IPS-15b (cell line): Measurements from ENCODE around the gene SLC38A1.

Source experiments
- H3K27me3 ChIP-seq: one replicate; pipeline ENCODE4 v1.6.1; 2013; ENCODE audit warnings: low read length; ENCODE audit not compliant: control insufficient read depth, insufficient read depth
- H3K36me3 ChIP-seq: one replicate; pipeline ENCODE4 v1.6.1; 2013; ENCODE audit warnings: low read length; ENCODE audit not compliant: control insufficient read depth, insufficient read depth
- H3K4me1 ChIP-seq: one replicate; pipeline ENCODE4 v1.6.1; 2013; ENCODE audit warnings: mild to moderate bottlenecking, low read length; ENCODE audit not compliant: control insufficient read depth, insufficient read depth
- H3K4me3 ChIP-seq: one replicate; pipeline ENCODE4 v1.5.1; 2013; ENCODE audit warnings: low read depth, low read length
- H3K9ac ChIP-seq: one replicate; pipeline ENCODE4 v1.6.1; 2013; ENCODE audit warnings: low read depth, mild to moderate bottlenecking, low read length
- H3K9me3 ChIP-seq: one replicate; pipeline ENCODE4 v1.6.1; 2013; ENCODE audit warnings: mild to moderate bottlenecking, low read length; ENCODE audit not compliant: control insufficient read depth, insufficient read depth

Gene SLC38A1

DNA sequence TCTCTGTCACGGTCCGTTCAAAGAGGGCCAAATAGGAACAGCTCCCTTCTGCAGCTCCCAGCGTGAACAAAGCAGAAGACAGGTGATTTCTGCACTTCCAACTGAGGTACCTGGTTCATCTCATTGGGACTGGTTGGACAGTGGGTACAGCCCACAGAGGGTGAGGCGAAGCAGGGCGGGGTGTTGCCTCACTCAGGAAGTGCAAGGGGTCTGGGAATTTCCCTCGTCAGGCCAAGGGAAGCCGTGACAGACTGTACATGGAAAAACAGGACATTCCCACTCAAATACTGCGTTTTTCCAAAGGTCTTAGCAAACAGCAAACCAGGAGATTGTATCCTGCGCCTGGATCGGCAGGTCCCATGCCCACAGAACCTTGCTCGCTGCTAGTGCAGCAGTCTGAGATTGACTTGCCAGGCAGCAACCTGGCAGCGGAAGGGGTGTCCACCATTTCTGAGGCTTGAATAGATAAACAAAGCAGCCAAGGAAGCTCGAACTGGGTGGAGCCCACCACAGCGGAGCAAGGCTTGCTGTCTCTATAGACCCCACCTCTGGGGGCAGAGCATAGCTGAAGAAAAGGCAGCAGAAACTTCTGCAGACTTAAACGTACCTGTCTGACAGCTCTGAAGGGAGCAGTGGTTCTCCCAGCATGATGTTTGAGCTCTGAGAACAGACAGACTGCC lies 22.7 kb downstream of the SLC38A1 start:
- no peaks in the 10 kb centered on the region for H3K9me3 ChIP-seq
- no peaks in the 10 kb centered on the region for H3K4me1 ChIP-seq
- H3K27me3 ChIP-seq = no peaks in the 10 kb centered on the region
- H3K36me3 ChIP-seq = no peaks in the 10 kb centered on the region
- no peak overlapping the region for H3K4me3 ChIP-seq
- no peak overlapping the region for H3K9ac ChIP-seq

- Histone ChIP-seq H3K27me3 (no peaks in the 10 kb centered on the region), H3K9me3 (no peaks in the 10 kb centered on the region), H3K4me3 (no peak overlapping the region), H3K36me3 (no peaks in the 10 kb centered on the region), H3K9ac (no peak overlapping the region), H3K4me1 (no peaks in the 10 kb centered on the region)
Measured at GRCh38 chr12:46244997-46245396, 23.8 kb downstream of the SLC38A1 start.

GRCh38 chr12:46244273-46244915 lies 24.4 kb downstream of the SLC38A1 start:
- H3K36me3 ChIP-seq = no peaks in the 10 kb centered on the region
- no peak overlapping the region for H3K4me3 ChIP-seq
- H3K4me1 ChIP-seq = no peaks in the 10 kb centered on the region
- no peak overlapping the region for H3K9ac ChIP-seq
- no peaks in the 10 kb centered on the region for H3K27me3 ChIP-seq
- H3K9me3 ChIP-seq = no peaks in the 10 kb centered on the region

GRCh38 chr12:46242569-46242968 lies 26.3 kb downstream of the SLC38A1 start:
- Histone ChIP-seq H3K4me3 (no peak overlapping the region), H3K4me1 (no peaks in the 10 kb centered on the region), H3K9ac (no peak overlapping the region), H3K36me3 (no peaks in the 10 kb centered on the region), H3K27me3 (no peaks in the 10 kb centered on the region), H3K9me3 (no peaks in the 10 kb centered on the region)

DNA sequence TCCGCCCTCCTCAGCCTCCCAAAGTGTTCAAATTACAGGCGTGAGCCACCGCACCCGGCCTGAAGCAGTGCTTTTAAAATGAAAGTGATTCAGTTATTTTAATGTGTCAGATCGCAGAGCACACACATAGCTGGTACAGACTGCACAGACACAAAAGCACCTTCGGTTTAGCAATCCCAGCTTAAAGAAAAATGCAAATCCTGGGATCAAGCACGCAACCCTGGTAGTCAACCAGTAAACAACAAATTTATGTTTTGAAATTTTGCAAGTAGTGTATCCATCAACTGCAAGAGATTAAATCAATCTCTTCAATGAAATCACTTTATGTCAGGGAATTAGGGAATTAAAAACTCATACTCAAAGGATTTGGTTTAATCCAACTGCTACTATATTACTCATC lies 28.4 kb downstream of the SLC38A1 start:
- H3K27me3 ChIP-seq = no peaks in the 10 kb centered on the region
- no peak overlapping the region for H3K4me3 ChIP-seq
- no peak overlapping the region for H3K9ac ChIP-seq
- no peaks in the 10 kb centered on the region for H3K4me1 ChIP-seq
- H3K9me3 ChIP-seq = no peaks in the 10 kb centered on the region
- H3K36me3 ChIP-seq = no peaks in the 10 kb centered on the region

GRCh38 chr12:46238821-46239220 lies 30.0 kb downstream of the SLC38A1 start:
- Histone ChIP-seq H3K9me3 (no peaks in the 10 kb centered on the region), H3K9ac (no peak overlapping the region), H3K4me3 (no peak overlapping the region), H3K27me3 (no peaks in the 10 kb centered on the region), H3K4me1 (no peaks in the 10 kb centered on the region), H3K36me3 (no peaks in the 10 kb centered on the region)

DNA sequence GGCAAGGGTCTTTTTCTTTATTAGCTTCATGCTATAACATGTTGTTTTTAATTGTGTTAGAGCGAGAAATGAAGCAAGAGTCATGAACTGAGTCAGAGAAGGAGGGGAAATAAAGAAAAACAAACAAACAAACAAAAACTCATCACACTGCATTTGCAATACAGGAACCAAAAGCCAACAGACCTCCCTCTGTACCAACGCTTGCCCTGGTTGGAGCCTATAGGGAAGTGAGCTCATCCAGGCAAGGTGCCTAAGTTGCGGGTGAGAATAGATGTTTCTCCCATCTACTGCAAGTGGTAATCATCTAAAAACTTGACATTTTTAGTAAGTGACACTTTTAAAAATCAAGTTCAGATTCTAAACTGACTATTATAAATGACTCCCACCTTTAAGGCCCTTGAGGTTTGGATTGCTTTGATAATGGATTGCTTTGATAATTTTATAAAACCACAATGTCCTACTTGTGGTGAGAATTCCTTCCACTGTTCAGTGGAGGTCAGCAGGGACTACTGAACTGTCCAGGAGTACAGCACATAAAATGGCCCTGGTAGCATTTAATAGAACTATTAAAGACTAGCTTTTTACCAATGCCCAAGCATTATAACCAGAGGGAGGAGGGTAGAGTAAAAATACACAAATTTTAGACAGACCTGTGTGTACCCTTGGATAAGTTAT lies 31.3 kb downstream of the SLC38A1 start:
- H3K9ac ChIP-seq = no peak overlapping the region
- H3K27me3 ChIP-seq = no peaks in the 10 kb centered on the region
- H3K36me3 ChIP-seq = no peaks in the 10 kb centered on the region
- no peak overlapping the region for H3K4me3 ChIP-seq
- H3K9me3 ChIP-seq = no peaks in the 10 kb centered on the region
- H3K4me1 ChIP-seq = no peaks in the 10 kb centered on the region

DNA sequence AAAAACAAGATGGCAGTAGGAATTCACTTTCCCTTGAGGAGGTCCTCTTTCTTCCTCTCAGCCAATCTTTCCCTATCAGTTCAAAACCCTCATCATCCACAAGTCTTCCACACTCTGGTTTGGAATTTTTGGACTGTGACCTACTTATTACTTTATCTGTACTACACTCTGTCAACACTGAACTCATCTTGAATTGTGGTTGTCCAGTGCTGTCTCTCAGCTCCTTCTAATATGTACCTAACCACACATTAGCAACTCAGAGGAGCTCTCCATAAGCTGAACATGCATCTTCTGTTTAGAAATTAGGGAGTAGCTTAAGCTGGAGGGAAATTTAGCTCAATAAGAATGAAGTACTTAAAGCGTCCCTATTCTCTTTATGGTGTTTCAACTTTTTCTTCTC lies 34.8 kb downstream of the SLC38A1 start:
- no peak overlapping the region for H3K4me3 ChIP-seq
- H3K4me1 ChIP-seq = no peaks in the 10 kb centered on the region
- no peak overlapping the region for H3K9ac ChIP-seq
- H3K36me3 ChIP-seq = no peaks in the 10 kb centered on the region
- H3K9me3 ChIP-seq = no peaks in the 10 kb centered on the region
- no peaks in the 10 kb centered on the region for H3K27me3 ChIP-seq

DNA sequence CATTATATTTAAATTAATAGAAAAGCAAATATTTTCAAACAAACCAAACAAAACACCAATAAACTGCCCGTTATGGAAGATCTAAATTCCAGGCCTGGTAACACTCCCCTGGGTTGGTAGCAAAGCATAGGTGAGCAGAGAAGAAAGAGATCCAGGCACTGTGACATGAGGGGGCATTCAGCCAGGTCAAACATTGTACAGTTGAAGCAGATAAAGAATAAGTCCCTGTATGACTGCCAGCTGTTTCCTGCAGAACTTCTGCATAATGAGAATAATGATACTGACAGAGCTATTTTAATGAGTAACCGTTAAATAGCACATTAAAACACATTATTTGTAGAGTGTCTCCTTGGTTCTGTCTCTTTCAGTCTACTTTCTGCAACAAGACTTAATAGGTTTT lies 35.4 kb downstream of the SLC38A1 start:
- Histone ChIP-seq H3K9ac (no peak overlapping the region), H3K27me3 (no peaks in the 10 kb centered on the region), H3K9me3 (no peaks in the 10 kb centered on the region), H3K4me1 (no peaks in the 10 kb centered on the region), H3K4me3 (no peak overlapping the region), H3K36me3 (no peaks in the 10 kb centered on the region)

DNA sequence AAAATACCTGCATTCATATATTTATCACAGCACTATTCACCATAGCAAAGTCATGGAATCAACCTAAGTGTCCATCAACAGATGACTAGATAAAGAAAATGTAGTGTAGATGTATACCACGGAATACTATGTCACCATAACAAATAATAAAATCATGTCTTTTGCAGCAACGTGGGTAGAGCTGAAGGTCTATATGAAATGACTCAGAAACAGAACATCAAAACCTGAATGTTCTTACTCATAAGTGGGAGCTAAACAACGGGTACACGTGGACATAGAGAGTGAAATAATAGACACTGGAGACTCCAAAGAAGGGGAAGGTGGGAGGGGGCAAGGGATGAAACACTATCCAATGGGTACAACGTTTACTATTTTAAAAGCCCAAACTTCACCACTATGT lies 37.9 kb downstream of the SLC38A1 start:
- Histone ChIP-seq H3K9me3 (no peaks in the 10 kb centered on the region), H3K9ac (no peak overlapping the region), H3K4me3 (no peak overlapping the region), H3K27me3 (no peaks in the 10 kb centered on the region), H3K4me1 (no peaks in the 10 kb centered on the region), H3K36me3 (no peaks in the 10 kb centered on the region)

DNA sequence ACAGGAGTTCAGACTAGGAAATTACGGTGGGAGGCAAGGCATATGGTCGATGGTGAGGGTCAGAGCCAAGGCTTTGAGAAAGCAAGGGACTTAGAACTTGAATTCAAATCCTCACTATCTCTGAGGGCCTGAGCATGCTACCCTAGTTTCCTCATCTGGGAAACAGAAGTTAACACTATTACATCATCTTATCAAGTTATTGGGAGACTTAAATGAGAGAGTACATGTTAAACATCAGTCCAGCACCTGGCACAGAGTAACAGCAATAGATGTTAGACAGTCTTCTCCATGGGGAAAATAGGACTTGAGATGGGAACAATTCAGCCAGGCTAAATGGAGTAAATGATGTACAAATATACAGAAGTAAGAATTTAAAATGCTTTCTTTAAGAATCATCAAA lies 38.5 kb downstream of the SLC38A1 start:
- Histone ChIP-seq H3K36me3 (no peaks in the 10 kb centered on the region), H3K4me3 (no peak overlapping the region), H3K9ac (no peak overlapping the region), H3K9me3 (no peaks in the 10 kb centered on the region), H3K27me3 (no peaks in the 10 kb centered on the region), H3K4me1 (no peaks in the 10 kb centered on the region)

DNA sequence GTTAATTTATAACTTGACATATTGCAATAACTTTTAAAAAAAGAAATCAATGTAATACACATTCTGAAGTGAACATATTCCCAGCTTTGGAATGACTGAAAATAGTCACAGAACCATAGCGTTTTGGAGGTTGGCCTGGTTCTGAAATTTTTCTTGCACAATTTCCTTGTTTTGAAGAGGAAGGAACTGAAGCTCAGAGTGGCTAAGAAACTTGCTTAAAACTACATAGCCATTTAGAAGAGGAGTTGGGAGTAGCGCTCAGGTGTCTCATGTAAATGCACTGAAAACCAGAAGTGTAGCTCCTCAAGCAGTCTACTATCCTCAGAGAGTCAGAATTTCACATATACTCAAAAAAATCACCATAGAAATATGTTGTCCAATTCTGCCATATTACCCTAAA lies 41.2 kb downstream of the SLC38A1 start:
- no peak overlapping the region for H3K4me3 ChIP-seq
- peaks cover 4% of the 10 kb centered on the region for H3K36me3 ChIP-seq

More for the DNA sequence above, 41.2 kb downstream of the SLC38A1 start:
- no peaks in the 10 kb centered on the region for H3K4me1 ChIP-seq
- no peak overlapping the region for H3K9ac ChIP-seq
- no peaks in the 10 kb centered on the region for H3K9me3 ChIP-seq
- no peaks in the 10 kb centered on the region for H3K27me3 ChIP-seq
